ENCODE measurements around the gene SARNP. TPM values are rescaled to one million over a fixed set of nuclear protein-coding genes. Genes with fewer than 3 reads are reported as not detected.
"Not testable (repeated sequence)": the region's sequence is repeated elsewhere in the genome, so short reads cannot be mapped to it uniquely, and the experiment has no call there.

Gene SARNP
- total RNA-seq, 8 experiments from 2014 or later: 81.9 to 148 (median 114) TPM

DNA sequence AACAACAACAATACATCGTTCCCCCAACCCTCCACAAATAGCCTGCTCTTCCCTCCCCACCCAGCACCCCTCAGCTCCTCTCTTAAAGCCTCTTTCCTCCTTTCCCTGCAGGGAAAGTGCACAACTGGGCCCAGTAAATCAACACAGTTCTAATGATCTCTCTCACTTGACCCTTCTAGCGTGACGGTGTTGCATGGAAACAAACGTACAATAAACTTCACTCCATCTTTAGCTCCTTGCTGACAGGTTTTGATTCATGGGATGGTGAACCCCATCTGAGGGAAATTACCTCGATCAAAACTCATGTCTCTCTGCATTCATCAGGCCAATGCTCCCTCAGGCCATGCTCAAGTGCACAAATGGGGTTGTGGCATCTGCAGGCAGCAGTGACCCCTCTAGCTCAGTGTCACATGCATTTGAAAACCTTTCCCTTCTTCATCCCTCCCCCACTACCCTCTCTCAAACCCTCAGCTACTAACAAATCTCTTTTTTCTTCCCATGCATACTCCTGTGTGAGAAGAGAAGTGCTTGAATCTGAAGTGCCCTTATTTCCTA lies 51.7 kb downstream of the SARNP start:
- no peak overlapping the region for H3K4me3 ChIP-seq
- peaks cover 15 to 24% of the 10 kb centered on the region in 2 donors for H3K4me1 ChIP-seq (replicated peaks in 1 of 2)
- ATAC-seq (replicated peaks in 6 of 8): peak in 5 of 8 experiments; percentile 32 to 68 (median 62)
- in situ Hi-C loops (cut with MboI; ENCODE audit: low pct_unique_long_range_greater_than_20kb in 2 of 9, low sequenced_read_pairs in 9 of 9, unreplicated experiment in 9 of 9): no loop called here
- WGBS, 10 experiments: 0 to 80% (median 38%) methylated on average over 1 to 2 of the region's 5 CpGs; no CpG with 5 or more reads in 6 of the 10 experiments
- H3K27ac ChIP-seq: peak overlapping the region; percentile 45 to 49

DNA sequence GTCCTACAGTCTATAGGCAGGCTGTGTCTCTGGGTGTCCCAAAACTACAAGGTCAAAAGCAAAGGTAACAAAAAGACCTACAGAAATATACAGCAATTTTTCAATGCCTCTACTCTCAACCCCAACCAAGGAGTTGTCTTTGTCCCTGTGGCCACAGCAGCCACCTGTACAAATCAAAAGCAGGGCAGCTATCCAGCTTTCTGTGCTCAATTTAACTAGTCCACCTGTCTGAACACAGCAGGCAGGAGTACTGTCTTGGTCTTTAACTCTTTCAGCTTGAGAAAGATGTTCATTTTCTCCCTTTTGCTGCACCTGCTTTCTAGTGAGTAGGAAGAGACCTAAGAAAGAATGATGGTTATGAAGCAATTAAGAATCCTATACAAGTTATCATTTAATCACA lies 54.9 kb downstream of the SARNP start:
- H3K27ac ChIP-seq: no peak overlapping the region
- ATAC-seq (replicated peaks in 6 of 8): no peak
- in situ Hi-C loops (cut with MboI; ENCODE audit: low pct_unique_long_range_greater_than_20kb in 2 of 9, low sequenced_read_pairs in 9 of 9, unreplicated experiment in 9 of 9): no loop called here
- H3K4me1 ChIP-seq (replicated peaks in 1 of 2): peaks cover 15 to 24% of the 10 kb centered on the region in 2 donors
- no peak overlapping the region for H3K4me3 ChIP-seq

- ATAC-seq (replicated peaks in 6 of 8): no peak
- Histone ChIP-seq H3K4me1 (replicated peaks in 1 of 2) (peaks cover 8 to 11% of the 10 kb centered on the region in 2 donors), H3K27ac (no peak overlapping the region), H3K4me3 (no peak overlapping the region)
- 76 to 100% (median 96%) methylated on average over 1 to 6 of the region's 6 CpGs; no CpG with 5 or more reads in 3 of the 10 experiments for WGBS, 10 experiments
- in situ Hi-C loops (cut with MboI; ENCODE audit: low pct_unique_long_range_greater_than_20kb in 2 of 9, low sequenced_read_pairs in 9 of 9, unreplicated experiment in 9 of 9): no loop called here
Measured at GRCh38 chr12:55760663-55761062, 56.9 kb downstream of the SARNP start.

GRCh38 chr12:55758575-55758974 lies 58.9 kb downstream of the SARNP start:
- H3K4me1 ChIP-seq (replicated peaks in 1 of 2); H3K27ac ChIP-seq; ATAC-seq (replicated peaks in 6 of 8); H3K4me3 ChIP-seq; in situ Hi-C loops (cut with MboI; ENCODE audit: low pct_unique_long_range_greater_than_20kb in 2 of 9, low sequenced_read_pairs in 9 of 9, unreplicated experiment in 9 of 9): not testable (repeated sequence)
- WGBS, 10 experiments: 100% methylated on average over 1 to 4 of the region's 4 CpGs; no CpG with 5 or more reads in 6 of the 10 experiments

DNA sequence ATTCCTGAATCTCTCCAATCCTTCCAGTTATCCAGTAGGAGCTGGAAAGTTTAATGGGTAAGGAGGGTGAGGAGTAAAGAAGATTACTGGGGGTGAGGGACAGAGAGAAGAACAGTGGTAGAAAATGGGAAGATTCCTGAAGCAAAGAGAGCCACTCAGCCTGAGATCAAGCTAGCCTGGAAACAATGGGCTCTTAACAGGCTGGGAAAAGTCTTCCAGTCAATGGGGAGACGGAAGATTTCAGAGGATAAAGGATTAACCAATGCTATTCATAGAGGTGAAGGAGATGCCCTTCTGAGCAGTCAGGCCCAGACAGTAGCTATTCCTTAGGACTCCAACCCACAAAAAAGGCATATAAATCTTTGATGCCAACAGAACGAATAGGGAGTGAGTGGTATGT lies 59.8 kb downstream of the SARNP start:
- WGBS, 10 experiments: 40 to 100% (median 67%) methylated on average over 1 to 2 of the region's 2 CpGs; no CpG with 5 or more reads in 1 of the 10 experiments
- Histone ChIP-seq H3K4me1 (replicated peaks in 1 of 2) (no peaks in the 10 kb centered on the region), H3K27ac (no peak overlapping the region), H3K4me3 (no peak overlapping the region)
- in situ Hi-C loops (cut with MboI; ENCODE audit: low pct_unique_long_range_greater_than_20kb in 2 of 9, low sequenced_read_pairs in 9 of 9, unreplicated experiment in 9 of 9): no loop called here
- ATAC-seq (replicated peaks in 6 of 8): no peak

GRCh38 chr12:55755246-55755645 lies 62.3 kb downstream of the SARNP start:
- WGBS, 10 experiments: 17 to 94% (median 71%) methylated on average over 1 to 2 of the region's 2 CpGs
- in situ Hi-C loops (cut with MboI; ENCODE audit: low pct_unique_long_range_greater_than_20kb in 2 of 9, low sequenced_read_pairs in 9 of 9, unreplicated experiment in 9 of 9): no loop called here
- Histone ChIP-seq H3K27ac (no peak overlapping the region), H3K4me1 (replicated peaks in 1 of 2) (no peaks in the 10 kb centered on the region), H3K4me3 (no peak overlapping the region)
- no peak for ATAC-seq (replicated peaks in 6 of 8)

DNA sequence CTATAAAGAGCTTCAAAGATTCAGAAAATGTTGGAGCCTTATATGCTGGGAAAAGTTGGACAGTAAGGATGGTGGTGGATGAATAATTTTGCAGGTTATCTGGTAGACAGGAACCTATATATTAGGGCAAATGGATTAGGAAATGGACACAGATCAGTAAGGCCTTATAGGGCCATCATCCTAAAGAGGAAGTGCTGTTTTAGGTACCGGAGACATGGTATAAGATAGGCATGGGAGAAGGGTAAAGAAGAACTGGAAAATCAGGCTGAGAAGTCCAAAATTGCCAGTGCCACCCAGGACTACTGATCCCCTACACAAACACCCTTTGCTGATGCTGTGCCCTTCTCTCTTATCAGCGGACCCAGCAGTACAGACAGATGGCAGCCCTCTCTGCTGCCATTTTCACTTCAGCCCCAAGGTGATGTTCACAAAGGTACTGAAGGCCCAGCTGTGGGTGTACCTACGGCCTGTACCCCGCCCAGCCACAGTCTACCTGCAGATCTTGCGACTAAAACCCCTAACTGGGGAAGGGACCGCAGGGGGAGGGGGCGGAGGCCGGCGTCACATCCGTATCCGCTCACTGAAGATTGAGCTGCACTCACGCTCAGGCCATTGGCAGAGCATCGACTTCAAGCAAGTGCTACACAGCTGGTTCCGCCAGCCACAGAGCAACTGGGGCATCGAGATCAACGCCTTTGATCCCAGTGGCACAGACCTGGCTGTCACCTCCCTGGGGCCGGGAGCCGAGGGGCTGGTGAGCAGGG lies 69.1 kb downstream of the SARNP start:
- WGBS, 10 experiments: 79 to 100% (median 95%) methylated on average over 1 to 6 of the region's 18 CpGs; no CpG with 5 or more reads in 5 of the 10 experiments
- H3K4me1 ChIP-seq (replicated peaks in 1 of 2): peaks cover 19 to 26% of the 10 kb centered on the region in 2 donors
- H3K27ac ChIP-seq: no peak overlapping the region
- no peak for ATAC-seq (replicated peaks in 6 of 8)
- H3K4me3 ChIP-seq: no peak overlapping the region
- in situ Hi-C loops (cut with MboI; ENCODE audit: low pct_unique_long_range_greater_than_20kb in 2 of 9, low sequenced_read_pairs in 9 of 9, unreplicated experiment in 9 of 9): loop anchor here in 4 of 9 experiments (10.0 to 25.0 kb wide), 3 partner anchors 46 to 289 kb away; partner anchors contain the start of genes DGKA (in 3 of the 4), PYM1 (in 3 of the 4) and RPS26 (in 2 of the 4)

GRCh38 chr12:55746913-55747231 lies 70.7 kb downstream of the SARNP start:
- Histone ChIP-seq H3K4me1 (replicated peaks in 1 of 2) (peaks cover 23 to 28% of the 10 kb centered on the region in 2 donors), H3K4me3 (no peak overlapping the region), H3K27ac (no peak overlapping the region)
- in situ Hi-C loops (cut with MboI; ENCODE audit: low pct_unique_long_range_greater_than_20kb in 2 of 9, low sequenced_read_pairs in 9 of 9, unreplicated experiment in 9 of 9): loop anchor here in 4 of 9 experiments (10.0 to 25.0 kb wide), 3 partner anchors 48 to 290 kb away; partner anchors contain the start of genes DGKA (in 3 of the 4), PYM1 (in 3 of the 4) and RPS26 (in 2 of the 4)
- no peak for ATAC-seq (replicated peaks in 6 of 8)

GRCh38 chr12:55746174-55746912 lies 71.2 kb downstream of the SARNP start:
- no peak for ATAC-seq (replicated peaks in 6 of 8)
- in situ Hi-C loops (cut with MboI; ENCODE audit: low pct_unique_long_range_greater_than_20kb in 2 of 9, low sequenced_read_pairs in 9 of 9, unreplicated experiment in 9 of 9): loop anchor here in 4 of 9 experiments (10.0 to 25.0 kb wide), 3 partner anchors 48 to 291 kb away; partner anchors contain the start of genes DGKA (in 3 of the 4), PYM1 (in 3 of the 4) and RPS26 (in 2 of the 4)
- peak overlapping the region; percentile 62 to 75 for H3K27ac ChIP-seq
- 0 to 80% (median 38%) methylated on average over 1 to 3 of the region's 3 CpGs; no CpG with 5 or more reads in 1 of the 10 experiments for WGBS, 10 experiments
- H3K4me1 ChIP-seq (replicated peaks in 1 of 2): peaks cover 26 to 33% of the 10 kb centered on the region in 2 donors
- peak overlapping the region; percentile 34 to 93 (median 64) for H3K4me3 ChIP-seq

DNA sequence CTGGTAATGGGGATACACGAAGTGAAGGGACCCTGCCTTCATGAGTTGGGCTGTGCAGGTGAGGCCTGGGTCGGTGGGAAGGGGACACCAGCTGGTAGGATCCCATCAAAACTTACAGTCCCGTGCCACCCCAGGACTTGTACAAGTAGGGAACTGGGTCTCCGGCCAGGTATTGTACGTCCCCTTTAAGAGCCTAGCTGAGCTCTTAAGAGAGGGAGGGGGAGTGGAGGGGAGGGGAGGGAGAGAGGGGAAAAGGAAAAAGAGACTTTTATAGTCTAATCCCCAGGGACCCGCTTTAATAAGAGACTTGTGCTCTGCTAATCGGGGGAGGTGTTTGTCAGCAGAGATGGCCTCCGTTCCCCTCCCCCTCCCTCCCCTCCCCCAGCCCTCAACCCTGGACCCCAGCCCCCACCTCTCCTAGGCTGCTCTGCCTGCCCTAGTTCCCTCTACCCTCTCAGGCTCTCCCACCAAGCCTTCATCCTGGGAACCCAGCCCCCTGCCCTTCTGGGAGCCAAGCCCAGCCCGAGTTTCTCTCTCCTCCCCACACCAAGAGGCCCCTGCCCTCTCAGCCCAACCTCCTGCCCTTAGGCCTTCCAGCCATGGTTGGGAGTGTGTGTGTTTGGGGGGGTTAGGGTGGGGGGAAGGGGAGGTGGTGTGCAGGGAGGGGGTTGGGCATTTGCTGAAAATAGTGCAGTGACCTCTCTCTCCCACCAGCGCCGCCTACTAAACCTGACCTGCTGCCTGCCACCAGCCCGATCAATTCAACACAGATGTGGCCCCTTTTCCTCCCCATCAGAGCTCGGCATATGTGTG lies 72.0 kb downstream of the SARNP start:
- H3K4me3 ChIP-seq: peak overlapping the region; percentile 34 to 93 (median 64)
- ATAC-seq (replicated peaks in 6 of 8): peak in 5 of 8 experiments; percentile 26 to 64 (median 59)
- in situ Hi-C loops (cut with MboI; ENCODE audit: low pct_unique_long_range_greater_than_20kb in 2 of 9, low sequenced_read_pairs in 9 of 9, unreplicated experiment in 9 of 9): loop anchor here in 4 of 9 experiments (10.0 to 25.0 kb wide), 3 partner anchors 49 to 292 kb away; partner anchors contain the start of genes DGKA (in 3 of the 4), PYM1 (in 3 of the 4) and RPS26 (in 2 of the 4)

DNA sequence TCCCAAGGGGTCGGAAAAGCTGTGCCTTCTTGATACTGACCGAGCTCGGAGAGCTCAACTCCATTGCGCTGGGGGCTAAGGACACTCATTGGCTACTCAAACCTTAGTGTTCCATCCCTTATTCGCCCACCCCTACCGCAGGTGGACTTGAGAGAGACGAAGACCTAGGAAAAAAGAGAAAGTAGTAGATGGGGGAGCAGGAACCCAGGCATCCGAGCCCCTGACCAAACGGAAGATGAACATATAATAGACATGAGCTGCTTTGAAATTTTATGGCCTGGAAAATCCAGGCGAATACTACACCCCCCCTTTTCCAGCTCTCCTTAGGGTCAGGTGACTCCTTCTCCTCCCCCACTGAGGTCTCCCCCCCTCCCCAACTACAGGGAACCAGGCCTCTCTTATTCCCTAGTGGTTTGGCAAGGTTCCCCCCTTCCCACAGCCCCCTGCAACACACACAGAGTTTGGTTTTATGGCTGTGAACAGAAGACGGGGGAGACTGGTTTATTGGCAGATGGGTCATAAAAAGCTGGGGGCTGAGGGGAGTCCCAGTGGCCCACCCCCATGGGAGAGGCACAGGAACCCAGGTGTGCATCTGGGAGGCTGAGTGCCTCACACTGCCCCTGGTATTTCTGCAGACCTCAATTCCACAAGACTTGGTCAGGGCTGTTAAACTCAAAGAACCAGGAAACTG lies 73.0 kb downstream of the SARNP start:
- Histone ChIP-seq H3K4me1 (replicated peaks in 1 of 2) (peaks cover 26 to 33% of the 10 kb centered on the region in 2 donors), H3K4me3 (peak overlapping the region; percentile 53 to 93 (median 65)), H3K27ac (peak overlapping the region; percentile 4 to 86)
- ATAC-seq (replicated peaks in 6 of 8): no peak
- in situ Hi-C loops (cut with MboI; ENCODE audit: low pct_unique_long_range_greater_than_20kb in 2 of 9, low sequenced_read_pairs in 9 of 9, unreplicated experiment in 9 of 9): loop anchor here in 4 of 9 experiments (10.0 to 25.0 kb wide), 3 partner anchors 50 to 293 kb away; partner anchors contain the start of genes DGKA (in 3 of the 4), PYM1 (in 3 of the 4) and RPS26 (in 2 of the 4)
- 0 to 5% (median 0%) methylated on average over 1 to 7 of the region's 11 CpGs; no CpG with 5 or more reads in 5 of the 10 experiments for WGBS, 10 experiments

More for the DNA sequence above, 72.0 kb downstream of the SARNP start:
- peak overlapping the region; percentile 62 to 75 for H3K27ac ChIP-seq
- peaks cover 26 to 33% of the 10 kb centered on the region in 2 donors for H3K4me1 ChIP-seq (replicated peaks in 1 of 2)
- 0 to 35% (median 8%) methylated on average over 2 to 5 of the region's 13 CpGs; no CpG with 5 or more reads in 5 of the 10 experiments for WGBS, 10 experiments

All from motor neuron (in vitro differentiated cells).